Liver (tissue), 9 donors: Measurements from ENCODE around the gene ZNF157. TPM values are rescaled to one million over a fixed set of nuclear protein-coding genes. Genes with fewer than 3 reads are reported as not detected.

Experiments
- DNase-seq: peaks from one replicate; pipeline ENCODE4 v3.0.0-alpha.2; 2017; ENCODE audit warnings: low spot score
- H3K27ac ChIP-seq, 2 donors: one replicate each; pipeline ENCODE4 v1.7.0; 2013; ENCODE audit warnings: inconsistent platforms in 2 of 2, low read length in 2 of 2, control low read depth in 1 of 2, low read depth in 1 of 2, mild to moderate bottlenecking in 1 of 2
- H3K27me3 ChIP-seq, 4 donors: one replicate each; pipeline versions ENCODE4 v1.6.1 to v1.7.0; 2013; ENCODE audit warnings: low read length in 3 of 4, inconsistent platforms in 1 of 4, mild to moderate bottlenecking in 1 of 4, moderate library complexity in 1 of 4; ENCODE audit not compliant: control insufficient read depth in 4 of 4, insufficient read depth in 4 of 4
- H3K36me3 ChIP-seq, 4 donors: one replicate each; pipeline versions ENCODE4 v1.6.1 to v1.7.0; 2013; ENCODE audit warnings: low read length in 3 of 4, mild to moderate bottlenecking in 3 of 4, low read depth in 1 of 4, moderate library complexity in 1 of 4; ENCODE audit not compliant: control insufficient read depth in 4 of 4, insufficient read depth in 3 of 4
- H3K4me1 ChIP-seq, 4 donors: one replicate each; pipeline versions ENCODE4 v1.6.1 to v1.7.0; 2013; ENCODE audit warnings: low read length in 3 of 4, mild to moderate bottlenecking in 3 of 4, moderate library complexity in 1 of 4; ENCODE audit not compliant: control insufficient read depth in 4 of 4, insufficient read depth in 4 of 4
- H3K4me3 ChIP-seq, 3 donors: one replicate each; pipeline versions ENCODE4 v1.6.1 to v1.7.0; 2013; ENCODE audit warnings: low read length in 3 of 3, control low read depth in 1 of 3, low read depth in 1 of 3, mild to moderate bottlenecking in 1 of 3
- H3K9ac ChIP-seq, 2 donors: one replicate each; pipeline ENCODE4 v1.7.0; 2013; ENCODE audit warnings: low read length in 2 of 2, mild to moderate bottlenecking in 2 of 2, moderate library complexity in 2 of 2, control low read depth in 1 of 2, low read depth in 1 of 2
- H3K9me3 ChIP-seq, 4 donors: one replicate each; pipeline versions ENCODE4 v1.6.1 to v1.7.0; 2013; ENCODE audit warnings: low read length in 3 of 4; ENCODE audit not compliant: control insufficient read depth in 4 of 4
- ATF3 ChIP-seq: IDR thresholded peaks from 2 replicates; pipeline ENCODE4 v1.6.1; 2016; ENCODE audit warnings: antibody characterized with exemption
- CTCF ChIP-seq: fragments of 150-350 bp; IDR thresholded peaks from 2 replicates; pipeline ENCODE4 v1.5.1; 2017; ENCODE audit warnings: improper control_type of control experiment, low read depth, low read length; ENCODE audit not compliant: missing input control
- EGR1 ChIP-seq, 2 donors: IDR thresholded peaks; 2 replicates each; pipeline ENCODE4 v1.6.1; 2016 to 2018; ENCODE audit warnings: antibody characterized with exemption in 2 of 2, low read depth in 2 of 2
- FOXA1 ChIP-seq: IDR thresholded peaks from 2 replicates; pipeline ENCODE4 v1.6.1; 2016; ENCODE audit warnings: antibody characterized with exemption
- FOXA2 ChIP-seq: IDR thresholded peaks from 2 replicates; pipeline ENCODE4 v1.6.1; 2016; ENCODE audit warnings: antibody characterized with exemption
- GABPA ChIP-seq, 2 donors: IDR thresholded peaks in 1 of 2; conservative IDR thresholded peaks in 1 of 2; 2 replicates each; pipeline ENCODE4 v1.6.1; 2016; ENCODE audit warnings: antibody characterized with exemption in 2 of 2, mild to moderate bottlenecking in 1 of 2, moderate library complexity in 1 of 2
- HNF4A ChIP-seq, 2 donors: conservative IDR thresholded peaks; 2 replicates each; pipeline ENCODE4 v1.6.1; 2016; ENCODE audit warnings: antibody characterized with exemption in 2 of 2, mild to moderate bottlenecking in 2 of 2
- HNF4G ChIP-seq: IDR thresholded peaks from 2 replicates; pipeline ENCODE4 v1.6.1; 2016; ENCODE audit warnings: antibody characterized with exemption
- JUND ChIP-seq, 2 donors: IDR thresholded peaks; 2 replicates each; pipeline ENCODE4 v1.6.1; 2016; ENCODE audit warnings: antibody characterized with exemption in 2 of 2
- MAX ChIP-seq: IDR thresholded peaks from 2 replicates; pipeline ENCODE4 v1.6.1; 2016; ENCODE audit warnings: antibody characterized with exemption
- NR2F2 ChIP-seq: IDR thresholded peaks from 2 replicates; pipeline ENCODE4 v1.6.1; 2016; ENCODE audit warnings: antibody characterized with exemption
- RAD21 ChIP-seq, 2 donors: IDR thresholded peaks; 2 replicates each; pipeline ENCODE4 v1.6.1; 2016; ENCODE audit warnings: antibody characterized with exemption in 2 of 2, mild to moderate bottlenecking in 2 of 2
- REST ChIP-seq: IDR thresholded peaks from 2 replicates; pipeline ENCODE4 v1.6.1; 2016; ENCODE audit warnings: antibody characterized with exemption, mild to moderate bottlenecking
- RXRA ChIP-seq, 2 donors: IDR thresholded peaks; 2 replicates each; pipeline ENCODE4 v1.6.1; 2017 to 2018; ENCODE audit warnings: antibody characterized with exemption in 2 of 2, mild to moderate bottlenecking in 1 of 2
- SP1 ChIP-seq: IDR thresholded peaks from 2 replicates; pipeline ENCODE4 v1.6.1; 2018; ENCODE audit warnings: antibody characterized with exemption, mild to moderate bottlenecking
- TAF1 ChIP-seq: conservative IDR thresholded peaks from 2 replicates; pipeline ENCODE4 v1.6.1; 2016; ENCODE audit warnings: antibody characterized with exemption, mild to moderate bottlenecking
- YY1 ChIP-seq: IDR thresholded peaks from 2 replicates; pipeline ENCODE4 v1.6.1; 2016; ENCODE audit warnings: antibody characterized with exemption, mild to moderate bottlenecking
- ZBTB33 ChIP-seq: IDR thresholded peaks from 2 replicates; pipeline ENCODE4 v1.6.1; 2016; ENCODE audit warnings: antibody characterized with exemption
- WGBS: extraction: QIAGEN DNeasy Blood & Tissue Kit; methylation state at CpG from one replicate; pipeline ENCODE4 v1.1.7; 2013; 5-methylcytosine and 5-hydroxymethylcytosine counted together
- polyA plus RNA-seq, 2 donors: library from polyadenylated mRNA; stranded (reverse) in 1 of 2; unstranded in 1 of 2; fragments of 200-250 nt in 1 of 2; fragments of >200 nt in 1 of 2; fragmentation: Nextera tagmentation in 1 of 2; extraction: Ambion mirVana in 1 of 2; gene quantifications; one replicate each; pipeline versions ENCODE4 v1.2.1 to v1.2.3, GENCODE V29; 2013 to 2015
- total RNA-seq, 2 donors: library from RNA; depleted of rRNA; stranded (reverse); fragments of >200 nt; gene quantifications; one replicate each; pipeline ENCODE4 v1.2.3, GENCODE V29; 2014
- donor health status: healthy.
- donor health status: healthy.
- donor health status: healthy.
- donor health status: healthy.
- donor health status: healthy.

Gene ZNF157
- total and polyA plus RNA-seq, 4 donors, result 0.05 TPM; not detected in 3

GRCh38 chrX:47430925-47431324 is 60.5 kb downstream of the ZNF157 start:
- 95% methylated on average over 5 of the region's 5 CpGs for whole genome bisulfite sequencing
- no peak for DNase-seq
- H3K4me3 ChIP-seq, result no peak overlapping the region
- TF ChIP-seq GABPA (IDR thresholded peaks at IDR 0.05 in 1 of 2, conservative IDR thresholded peaks at IDR 0.05 in 1 of 2) (no peak), MAX (no peak), REST (no peak), YY1 (no peak), HNF4G (no peak), FOXA2 (no peak), RAD21 (IDR thresholded peaks at IDR 0.05) (no peak), NR2F2 (no peak), EGR1 (IDR thresholded peaks at IDR 0.05; ENCODE audit: low read depth in 2 of 2) (no peak), CTCF (no peak), ZBTB33 (no peak), ATF3 (no peak), HNF4A (conservative IDR thresholded peaks at IDR 0.05) (no peak), SP1 (no peak), TAF1 (no peak), JUND (IDR thresholded peaks at IDR 0.05) (no peak), FOXA1 (no peak), RXRA (IDR thresholded peaks at IDR 0.05) (no peak)
- H3K27me3 ChIP-seq, result no peaks in the 10 kb centered on the region
- peaks cover 0 to 10% (median 5%) of the 10 kb centered on the region in 4 donors for H3K9me3 ChIP-seq
- H3K36me3 ChIP-seq, result no peaks in the 10 kb centered on the region
- H3K4me1 ChIP-seq, result no peaks in the 10 kb centered on the region
- no peak overlapping the region for H3K9ac ChIP-seq
- no peak overlapping the region for H3K27ac ChIP-seq
